Gastroesophageal sphincter (tissue), 4 donors: ENCODE measurements around the gene TOMM20. TPM values are rescaled to one million over a fixed set of nuclear protein-coding genes. Genes with fewer than 3 reads are reported as not detected.

Source experiments
- ATAC-seq: fragments of 150-250 bp; one replicate; pipeline ENCODE4 v1.9.1; 2016; ENCODE audit warnings: mild to moderate bottlenecking, moderate library complexity
- H3K27ac ChIP-seq, 4 donors: fragments of 200-600 bp; sonication (generic) in 3 of 4; 1 replicate in 3 of 4; 2 replicates in 1 of 4; pipeline ENCODE4 v1.5.1; 2016 to 2019
- H3K27me3 ChIP-seq: fragments of 200-600 bp; sonication (generic); one replicate; pipeline ENCODE4 v1.5.1; 2019
- H3K36me3 ChIP-seq, 2 donors: fragments of 200-600 bp; sonication (generic); one replicate each; pipeline ENCODE4 v1.5.1; 2019; ENCODE audit warnings: control low read depth in 1 of 2
- H3K4me1 ChIP-seq, 3 donors: fragments of 200-600 bp; sonication (generic); 1 replicate in 2 of 3; 2 replicates in 1 of 3; pipeline ENCODE4 v1.5.1; 2016 to 2019; ENCODE audit warnings: control low read depth in 2 of 3
- H3K4me3 ChIP-seq, 2 donors: fragments of 200-600 bp; sonication (generic); one replicate each; pipeline ENCODE4 v1.5.1; 2019; ENCODE audit warnings: mild to moderate bottlenecking in 1 of 2, moderate library complexity in 1 of 2
- H3K9me3 ChIP-seq, 3 donors: fragments of 200-600 bp; sonication (generic); one replicate each; pipeline ENCODE4 v1.5.1; 2017 to 2019; ENCODE audit warnings: control low read depth in 2 of 3
- CTCF ChIP-seq, 4 experiments: fragments of 200-600 bp in 2 of 4; fragments of 450-650 bp in 2 of 4; sonication (generic) in 1 of 4; IDR thresholded peaks; one replicate each; pipeline ENCODE4 v1.5.1; 2017 to 2019; ENCODE audit warnings: antibody characterized with exemption in 4 of 4, mild to moderate bottlenecking in 2 of 4, moderate library complexity in 2 of 4
- EP300 ChIP-seq: sonication (generic); formaldehyde crosslinking; IDR thresholded peaks from one replicate; pipeline ENCODE4 v1.6.1; 2017; ENCODE audit warnings: antibody characterized with exemption, mild to moderate bottlenecking
- POLR2A ChIP-seq, 2 donors: fragments of 450-650 bp; IDR thresholded peaks; one replicate each; pipeline ENCODE4 v1.6.1; 2017; ENCODE audit warnings: antibody characterized with exemption in 2 of 2, mild to moderate bottlenecking in 2 of 2, moderate library complexity in 1 of 2
- POLR2AphosphoS5 ChIP-seq: sonication (generic); formaldehyde crosslinking; IDR thresholded peaks from one replicate; pipeline ENCODE4 v1.6.1; 2017; ENCODE audit warnings: antibody characterized with exemption
- WGBS, 2 donors: methylation state at CpG; one replicate each; pipeline ENCODE4 v1.1.5; 2018; ENCODE audit warnings: low coverage in 1 of 2; 5-methylcytosine and 5-hydroxymethylcytosine counted together
- total RNA-seq, 4 donors: library from RNA; depleted of rRNA; stranded (reverse); fragments of >200 nt; gene quantifications; one replicate each; pipeline ENCODE4 v1.1.0, GENCODE V29; 2016

TOMM20 gene
- total RNA-seq, 4 donors from 2014 or later: 57.8 to 111 (median 99.1) TPM

GRCh38 chr1:235111107-235111506 is 17.5 kb downstream of the TOMM20 start:
- no peaks in the 10 kb centered on the region for H3K9me3 ChIP-seq
- no peak for ATAC-seq
- TF ChIP-seq POLR2A (IDR thresholded peaks at IDR 0.05) (no peak), CTCF (IDR thresholded peaks at IDR 0.05) (no peak), EP300 (no peak), POLR2AphosphoS5 (no peak)
- no peak overlapping the region for H3K27ac ChIP-seq
- no peak overlapping the region for H3K4me3 ChIP-seq
- WGBS, 2 donors: 87 to 90% methylated on average over 2 to 3 of the region's 3 CpGs
- H3K27me3 ChIP-seq: no peaks in the 10 kb centered on the region
- H3K4me1 ChIP-seq: peaks cover 0 to 10% (median 0%) of the 10 kb centered on the region in 3 donors
- H3K36me3 ChIP-seq: peaks cover 6 to 88% of the 10 kb centered on the region in 2 donors

GRCh38 chr1:235108876-235109275 is 19.8 kb downstream of the TOMM20 start:
- TF ChIP-seq EP300 (no peak), POLR2A (IDR thresholded peaks at IDR 0.05) (no peak), CTCF (IDR thresholded peaks at IDR 0.05) (no peak), POLR2AphosphoS5 (no peak)
- Histone ChIP-seq H3K9me3 (no peaks in the 10 kb centered on the region), H3K27ac (no peak overlapping the region), H3K4me1 (peaks cover 0 to 23% (median 4%) of the 10 kb centered on the region in 3 donors), H3K36me3 (peaks cover 6 to 65% of the 10 kb centered on the region in 2 donors), H3K27me3 (no peaks in the 10 kb centered on the region), H3K4me3 (no peak overlapping the region)
- ATAC-seq: no peak
- WGBS, 2 donors: 80 to 82% methylated on average over 1 to 9 of the region's 11 CpGs

GRCh38 chr1:235108185-235108593 is 20.4 kb downstream of the TOMM20 start:
- Histone ChIP-seq H3K4me3 (no peak overlapping the region), H3K36me3 (peaks cover 5 to 58% of the 10 kb centered on the region in 2 donors), H3K27ac (no peak overlapping the region), H3K27me3 (no peaks in the 10 kb centered on the region), H3K4me1 (peaks cover 0 to 26% (median 4%) of the 10 kb centered on the region in 3 donors), H3K9me3 (no peaks in the 10 kb centered on the region)
- no peak for ATAC-seq
- TF ChIP-seq POLR2AphosphoS5: no peak
- no peak for TF ChIP-seq EP300
- TF ChIP-seq POLR2A (IDR thresholded peaks at IDR 0.05): no peak
- no peak for TF ChIP-seq CTCF (IDR thresholded peaks at IDR 0.05)
- WGBS, 2 donors: 80 to 100% methylated on average over 1 of the region's 1 CpG

- no peak for ATAC-seq
- Histone ChIP-seq H3K9me3 (no peaks in the 10 kb centered on the region), H3K4me1 (peaks cover 0 to 25% (median 4%) of the 10 kb centered on the region in 3 donors), H3K27me3 (no peaks in the 10 kb centered on the region), H3K4me3 (no peak overlapping the region), H3K36me3 (peaks cover 3 to 53% of the 10 kb centered on the region in 2 donors), H3K27ac (no peak overlapping the region)
- WGBS, 2 donors: 87 to 100% methylated on average over 3 to 7 of the region's 16 CpGs
- no peak for TF ChIP-seq POLR2AphosphoS5
- no peak for TF ChIP-seq EP300
- TF ChIP-seq CTCF (IDR thresholded peaks at IDR 0.05): no peak
- TF ChIP-seq POLR2A (IDR thresholded peaks at IDR 0.05): no peak
Observed at GRCh38 chr1:235107368-235108184, 21.1 kb downstream of the TOMM20 start.

- Histone ChIP-seq H3K36me3 (peaks cover 3 to 45% of the 10 kb centered on the region in 2 donors), H3K27ac (no peak overlapping the region), H3K4me1 (peaks cover 0 to 16% (median 4%) of the 10 kb centered on the region in 3 donors), H3K9me3 (no peaks in the 10 kb centered on the region), H3K4me3 (no peak overlapping the region), H3K27me3 (no peaks in the 10 kb centered on the region)
- ATAC-seq: no peak
- no peak for TF ChIP-seq POLR2AphosphoS5
- TF ChIP-seq POLR2A (IDR thresholded peaks at IDR 0.05): no peak
- TF ChIP-seq CTCF (IDR thresholded peaks at IDR 0.05): no peak
- no peak for TF ChIP-seq EP300
- 84% methylated on average over 4 of the region's 4 CpGs; no CpG with 5 or more reads in 1 of the 2 donors for WGBS, 2 donors
Observed at GRCh38 chr1:235106457-235106856, 22.2 kb downstream of the TOMM20 start.
